ENCODE measurements around the gene CCL3. TPM values are rescaled to one million over a fixed set of nuclear protein-coding genes. Genes with fewer than 3 reads are reported as not detected.
"Not testable (repeated sequence)": the region's sequence is repeated elsewhere in the genome, so short reads cannot be mapped to it uniquely, and the experiment has no call there.

CCL3 gene
- total RNA-seq, 1 experiment from 2014 or later = not detected

- no peaks in the 10 kb centered on the region for H3K36me3 Mint-ChIP-seq (ENCODE audit: insufficient read depth, unreplicated experiment)
- H3K9me3 Mint-ChIP-seq (ENCODE audit: low read depth, unreplicated experiment) = peaks cover 3% of the 10 kb centered on the region
- BruUV-seq (replicated peaks) = no TSS peak
- H3K4me1 Mint-ChIP-seq (ENCODE audit: low read depth, unreplicated experiment) = no peaks in the 10 kb centered on the region
- CTCF ChIA-PET = no interaction called here
- H3K4me3 Mint-ChIP-seq (ENCODE audit: low read depth, unreplicated experiment) = no peak overlapping the region
- DNase-seq = no peak
- H3K27ac Mint-ChIP-seq (ENCODE audit: unreplicated experiment) = no peak overlapping the region
- TF ChIP-seq CTCF (IDR thresholded peaks at IDR 0.05; ENCODE audit: unreplicated experiment) = no peak
- intact Hi-C loops (cut with micrococcal nuclease; ENCODE audit: unreplicated experiment) = no loop called here
- H3K27me3 Mint-ChIP-seq (ENCODE audit: unreplicated experiment) = peaks cover 84% of the 10 kb centered on the region
These were observed 22.6 kb upstream of the CCL3 start for GRCh38 chr17:36112572-36112971.

GRCh38 chr17:36111068-36111490 is 21.1 kb upstream of the CCL3 start:
- no peak overlapping the region for H3K27ac Mint-ChIP-seq (ENCODE audit: unreplicated experiment)
- no TSS peak for BruUV-seq (replicated peaks)
- DNase-seq = no peak
- H3K4me3 Mint-ChIP-seq (ENCODE audit: low read depth, unreplicated experiment) = no peak overlapping the region
- CTCF ChIA-PET = interaction anchor here (0.6 kb wide), 1 partner anchor 20 kb away, joined by 3 read pairs; no protein-coding TSS in a partner anchor
- no peaks in the 10 kb centered on the region for H3K36me3 Mint-ChIP-seq (ENCODE audit: insufficient read depth, unreplicated experiment)
- TF ChIP-seq CTCF (IDR thresholded peaks at IDR 0.05; ENCODE audit: unreplicated experiment) = no peak
- H3K9me3 Mint-ChIP-seq (ENCODE audit: low read depth, unreplicated experiment) = peaks cover 3% of the 10 kb centered on the region
- intact Hi-C loops (cut with micrococcal nuclease; ENCODE audit: unreplicated experiment) = no loop called here
- H3K27me3 Mint-ChIP-seq (ENCODE audit: unreplicated experiment) = peaks cover 84% of the 10 kb centered on the region
- no peaks in the 10 kb centered on the region for H3K4me1 Mint-ChIP-seq (ENCODE audit: low read depth, unreplicated experiment)

- H3K4me1 Mint-ChIP-seq (ENCODE audit: low read depth, unreplicated experiment); BruUV-seq (replicated peaks); H3K4me3 Mint-ChIP-seq (ENCODE audit: low read depth, unreplicated experiment): not testable (repeated sequence)
These were observed 18.3 kb upstream of the CCL3 start for GRCh38 chr17:36108265-36108664.

GRCh38 chr17:36107660-36108059 is 17.7 kb upstream of the CCL3 start:
- DNase-seq = no peak
- H3K36me3 Mint-ChIP-seq (ENCODE audit: insufficient read depth, unreplicated experiment) = no peaks in the 10 kb centered on the region
- CTCF ChIA-PET = no interaction called here
- TF ChIP-seq CTCF (IDR thresholded peaks at IDR 0.05; ENCODE audit: unreplicated experiment) = no peak
- H3K27ac Mint-ChIP-seq (ENCODE audit: unreplicated experiment) = no peak overlapping the region
- no TSS peak for BruUV-seq (replicated peaks)
- intact Hi-C loops (cut with micrococcal nuclease; ENCODE audit: unreplicated experiment) = no loop called here
- H3K4me3 Mint-ChIP-seq (ENCODE audit: low read depth, unreplicated experiment) = no peak overlapping the region
- no peaks in the 10 kb centered on the region for H3K4me1 Mint-ChIP-seq (ENCODE audit: low read depth, unreplicated experiment)
- no peaks in the 10 kb centered on the region for H3K9me3 Mint-ChIP-seq (ENCODE audit: low read depth, unreplicated experiment)
- H3K27me3 Mint-ChIP-seq (ENCODE audit: unreplicated experiment) = peaks cover 88% of the 10 kb centered on the region

More at GRCh38 chr17:36108265-36108664, 18.3 kb upstream of the CCL3 start:
- H3K36me3 Mint-ChIP-seq (ENCODE audit: insufficient read depth, unreplicated experiment); intact Hi-C loops (cut with micrococcal nuclease; ENCODE audit: unreplicated experiment); DNase-seq; H3K27ac Mint-ChIP-seq (ENCODE audit: unreplicated experiment); CTCF ChIA-PET; H3K9me3 Mint-ChIP-seq (ENCODE audit: low read depth, unreplicated experiment): not testable (repeated sequence)
- H3K27me3 Mint-ChIP-seq (ENCODE audit: unreplicated experiment) = peaks cover 88% of the 10 kb centered on the region

GRCh38 chr17:36106493-36106835 is 16.5 kb upstream of the CCL3 start:
- no peaks in the 10 kb centered on the region for H3K4me1 Mint-ChIP-seq (ENCODE audit: low read depth, unreplicated experiment)
- intact Hi-C loops (cut with micrococcal nuclease; ENCODE audit: unreplicated experiment) = no loop called here
- TF ChIP-seq CTCF (IDR thresholded peaks at IDR 0.05; ENCODE audit: unreplicated experiment) = no peak
- CTCF ChIA-PET = no interaction called here
- no peaks in the 10 kb centered on the region for H3K36me3 Mint-ChIP-seq (ENCODE audit: insufficient read depth, unreplicated experiment)
- no TSS peak for BruUV-seq (replicated peaks)
- H3K4me3 Mint-ChIP-seq (ENCODE audit: low read depth, unreplicated experiment) = no peak overlapping the region
- no peak overlapping the region for H3K27ac Mint-ChIP-seq (ENCODE audit: unreplicated experiment)
- H3K9me3 Mint-ChIP-seq (ENCODE audit: low read depth, unreplicated experiment) = no peaks in the 10 kb centered on the region
- no peak for DNase-seq
- H3K27me3 Mint-ChIP-seq (ENCODE audit: unreplicated experiment) = peaks cover 82% of the 10 kb centered on the region
